WTC11 (cell line): Measurements from ENCODE around the gene LGALS9.

ENCODE experiments used
- CBFB ChIP-seq: sonication (generic); formaldehyde crosslinking; IDR thresholded peaks from 2 replicates; pipeline ENCODE4 v1.8.1; 2022; ENCODE audit warnings: mild to moderate bottlenecking, low read depth, missing genetic modification reagents
- CREM ChIP-seq: sonication (generic); formaldehyde crosslinking; IDR thresholded peaks from 2 replicates; pipeline ENCODE4 v1.8.1; 2022; ENCODE audit warnings: mild to moderate bottlenecking, missing genetic modification reagents, moderate library complexity
- CTCF ChIP-seq: fragments of 200-600 bp; IDR thresholded peaks from 2 replicates; pipeline ENCODE4 v1.8.0; 2022; ENCODE audit warnings: antibody characterized with exemption
- E2F4 ChIP-seq: sonication (generic); formaldehyde crosslinking; IDR thresholded peaks from 2 replicates; pipeline ENCODE4 v1.8.1; 2022; ENCODE audit warnings: low read depth, mild to moderate bottlenecking, moderate library complexity, missing genetic modification reagents, borderline replicate concordance
- ESRRA ChIP-seq: sonication (generic); formaldehyde crosslinking; IDR thresholded peaks from 2 replicates; pipeline ENCODE4 v1.8.1; 2022; ENCODE audit warnings: mild to moderate bottlenecking, missing genetic modification reagents, borderline replicate concordance
- ETV6 ChIP-seq: sonication (generic); formaldehyde crosslinking; IDR thresholded peaks from 2 replicates; pipeline ENCODE4 v1.8.1; 2022; ENCODE audit warnings: mild to moderate bottlenecking, missing genetic modification reagents
- GRHL2 ChIP-seq: fragments of 250-450 bp; sonication (Bioruptor Pico); IDR thresholded peaks from 2 replicates; pipeline ENCODE4 v1.8.0; 2022; ENCODE audit warnings: mild to moderate bottlenecking, moderate library complexity; ENCODE audit not compliant: insufficient replicate concordance, severe bottlenecking
- NR1H2 ChIP-seq: sonication (generic); formaldehyde crosslinking; IDR thresholded peaks from 2 replicates; pipeline ENCODE4 v1.9.0; 2021; ENCODE audit warnings: mild to moderate bottlenecking, moderate library complexity, missing genetic modification reagents
- NR2C2 ChIP-seq: sonication (generic); formaldehyde crosslinking; IDR thresholded peaks from 2 replicates; pipeline ENCODE4 v1.8.0; 2022; ENCODE audit warnings: mild to moderate bottlenecking, missing genetic modification reagents
- TCF7 ChIP-seq: sonication (generic); formaldehyde crosslinking; IDR thresholded peaks from 2 replicates; pipeline ENCODE4 v1.8.0; 2022; ENCODE audit warnings: mild to moderate bottlenecking, low read depth, missing genetic modification reagents, moderate library complexity
- ZNF532 ChIP-seq: fragments of 250-450 bp; sonication (Bioruptor Pico); IDR thresholded peaks from 2 replicates; pipeline ENCODE4 v1.9.0; 2021; ENCODE audit warnings: mild to moderate bottlenecking, borderline replicate concordance

- TF ChIP-seq CTCF, result no peak
- TF ChIP-seq ETV6 (CRISPR knock-in tag), result no peak
- no peak for TF ChIP-seq CBFB (CRISPR knock-in tag)
- TF ChIP-seq NR2C2 (CRISPR knock-in tag), result no peak
- TF ChIP-seq E2F4 (CRISPR knock-in tag), result no peak
- TF ChIP-seq ZNF532 (CRISPR knock-in tag), result no peak
- TF ChIP-seq GRHL2 (CRISPR knock-in tag), result no peak
- TF ChIP-seq TCF7, result no peak
- no peak for TF ChIP-seq NR1H2 (CRISPR knock-in tag)
- TF ChIP-seq CREM (CRISPR knock-in tag), result no peak
- no peak for TF ChIP-seq ESRRA (CRISPR knock-in tag)
Measured at GRCh38 chr17:27600471-27600870, 30.5 kb upstream of the LGALS9 start.
